Nephron (organoid): ENCODE results near the gene IGFBP3.

Experiments
- H3K27ac Mint-ChIP-seq, 3 experiments: 2 replicates each; pipeline ENCODE4 v1.8.0; 2020; ENCODE audit warnings: mixed read lengths in 3 of 3, mild to moderate bottlenecking in 2 of 3, moderate library complexity in 1 of 3
- H3K27me3 Mint-ChIP-seq: 2 replicates; pipeline ENCODE4 v1.8.0; 2021; ENCODE audit warnings: low read depth, mild to moderate bottlenecking, moderate library complexity, mixed read lengths
- H3K36me3 Mint-ChIP-seq: 2 replicates; pipeline ENCODE4 v1.8.0; 2020; ENCODE audit warnings: low read depth, mixed read lengths
- H3K4me1 Mint-ChIP-seq: 2 replicates; pipeline ENCODE4 v1.8.0; 2020; ENCODE audit warnings: mixed read lengths
- H3K4me3 Mint-ChIP-seq, 3 experiments: 2 replicates each; pipeline ENCODE4 v1.8.0; 2020; ENCODE audit warnings: mild to moderate bottlenecking in 3 of 3, mixed read lengths in 3 of 3, moderate library complexity in 2 of 3
- H3K9me3 Mint-ChIP-seq: 2 replicates; pipeline ENCODE4 v1.8.0; 2020; ENCODE audit warnings: mixed read lengths
- TF ChIP-seq, protein P1 (sequence below), 3 experiments: fragments of 200-600 bp; sonication (generic); IDR thresholded peaks; one replicate each; pipeline ENCODE4 v1.5.0; 2021; ENCODE audit warnings: antibody characterized with exemption in 3 of 3; ENCODE audit not compliant: unreplicated experiment in 3 of 3

The IGFBP3 gene

DNA sequence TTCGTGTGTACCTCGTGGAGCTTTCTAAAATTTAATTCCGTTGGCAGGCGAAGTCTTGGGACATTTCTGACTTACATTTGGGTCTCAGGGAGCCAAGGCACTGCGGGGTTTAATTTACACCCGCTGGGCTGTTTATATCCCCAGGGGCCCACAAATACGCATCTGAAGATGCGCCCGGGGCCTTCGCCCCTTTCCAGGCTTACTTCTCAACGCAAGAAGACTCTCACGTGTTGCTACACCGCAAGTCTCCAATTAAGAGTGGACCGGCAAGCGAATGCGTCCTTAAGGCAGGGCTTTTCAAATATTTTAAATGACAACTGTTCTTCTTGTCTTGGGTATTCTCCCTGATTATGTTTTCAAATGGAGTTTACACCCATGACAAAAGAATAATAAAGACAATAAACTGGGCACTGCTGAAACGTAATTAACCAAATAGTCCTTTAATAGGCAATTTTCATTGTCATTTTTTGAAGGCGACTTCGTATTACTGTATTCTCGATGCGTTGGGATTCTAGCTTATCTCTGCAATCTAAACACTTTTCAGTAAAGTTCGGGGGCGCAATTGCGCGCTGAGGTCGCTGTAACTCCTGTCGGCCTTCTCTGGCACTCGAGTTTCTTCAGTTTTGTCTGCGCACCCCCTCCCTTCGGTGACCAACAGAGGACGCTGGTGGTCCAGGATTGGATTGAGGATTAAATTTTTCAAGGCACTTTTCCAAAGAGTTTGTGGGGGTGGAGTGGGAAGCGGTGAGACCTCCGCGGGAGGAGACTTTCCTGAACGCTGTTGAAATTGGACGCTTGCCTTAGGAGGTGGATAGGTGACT, 837 bp upstream of the IGFBP3 start:
- Mint-ChIP-seq H3K36me3 (peaks cover 6% of the 10 kb centered on the region), H3K4me3 (peak overlapping the region; percentile 81 to 85 (median 83)), H3K4me1 (peaks cover 53% of the 10 kb centered on the region), H3K9me3 (no peaks in the 10 kb centered on the region), H3K27me3 (peaks cover 45% of the 10 kb centered on the region), H3K27ac (peak overlapping the region; percentile 25 to 80 (median 46))
- TF ChIP-seq, protein P1, sequence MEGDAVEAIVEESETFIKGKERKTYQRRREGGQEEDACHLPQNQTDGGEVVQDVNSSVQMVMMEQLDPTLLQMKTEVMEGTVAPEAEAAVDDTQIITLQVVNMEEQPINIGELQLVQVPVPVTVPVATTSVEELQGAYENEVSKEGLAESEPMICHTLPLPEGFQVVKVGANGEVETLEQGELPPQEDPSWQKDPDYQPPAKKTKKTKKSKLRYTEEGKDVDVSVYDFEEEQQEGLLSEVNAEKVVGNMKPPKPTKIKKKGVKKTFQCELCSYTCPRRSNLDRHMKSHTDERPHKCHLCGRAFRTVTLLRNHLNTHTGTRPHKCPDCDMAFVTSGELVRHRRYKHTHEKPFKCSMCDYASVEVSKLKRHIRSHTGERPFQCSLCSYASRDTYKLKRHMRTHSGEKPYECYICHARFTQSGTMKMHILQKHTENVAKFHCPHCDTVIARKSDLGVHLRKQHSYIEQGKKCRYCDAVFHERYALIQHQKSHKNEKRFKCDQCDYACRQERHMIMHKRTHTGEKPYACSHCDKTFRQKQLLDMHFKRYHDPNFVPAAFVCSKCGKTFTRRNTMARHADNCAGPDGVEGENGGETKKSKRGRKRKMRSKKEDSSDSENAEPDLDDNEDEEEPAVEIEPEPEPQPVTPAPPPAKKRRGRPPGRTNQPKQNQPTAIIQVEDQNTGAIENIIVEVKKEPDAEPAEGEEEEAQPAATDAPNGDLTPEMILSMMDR (IDR thresholded peaks at IDR 0.05; ENCODE audit: unreplicated experiment in 3 of 3) = peak; percentile 96 to 99 (median 97)

DNA sequence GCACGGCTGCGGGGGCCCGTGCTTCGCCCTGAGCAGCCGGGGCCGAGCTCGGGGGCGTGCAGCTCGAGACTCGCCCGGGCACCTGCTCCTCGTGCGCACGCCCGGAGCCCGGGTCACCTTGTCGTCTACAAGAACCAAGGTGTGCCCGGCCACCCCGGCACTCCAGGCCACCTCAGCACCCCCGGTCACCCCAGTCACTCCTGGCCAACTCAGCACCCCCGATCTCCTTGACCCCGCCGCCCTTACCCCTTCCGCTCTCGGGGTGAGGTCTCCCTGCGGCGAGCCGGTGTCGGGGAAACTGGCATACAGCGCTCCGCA, 268 bp upstream of the IGFBP3 start:
- TF ChIP-seq, protein P1 (IDR thresholded peaks at IDR 0.05; ENCODE audit: unreplicated experiment in 3 of 3) = no peak
- no peak overlapping the region for H3K27ac Mint-ChIP-seq
- H3K9me3 Mint-ChIP-seq = no peaks in the 10 kb centered on the region
- H3K4me3 Mint-ChIP-seq = peak overlapping the region; percentile 81 to 85 (median 83)
- peaks cover 53% of the 10 kb centered on the region for H3K4me1 Mint-ChIP-seq
- peaks cover 6% of the 10 kb centered on the region for H3K36me3 Mint-ChIP-seq
- H3K27me3 Mint-ChIP-seq = peaks cover 45% of the 10 kb centered on the region

DNA sequence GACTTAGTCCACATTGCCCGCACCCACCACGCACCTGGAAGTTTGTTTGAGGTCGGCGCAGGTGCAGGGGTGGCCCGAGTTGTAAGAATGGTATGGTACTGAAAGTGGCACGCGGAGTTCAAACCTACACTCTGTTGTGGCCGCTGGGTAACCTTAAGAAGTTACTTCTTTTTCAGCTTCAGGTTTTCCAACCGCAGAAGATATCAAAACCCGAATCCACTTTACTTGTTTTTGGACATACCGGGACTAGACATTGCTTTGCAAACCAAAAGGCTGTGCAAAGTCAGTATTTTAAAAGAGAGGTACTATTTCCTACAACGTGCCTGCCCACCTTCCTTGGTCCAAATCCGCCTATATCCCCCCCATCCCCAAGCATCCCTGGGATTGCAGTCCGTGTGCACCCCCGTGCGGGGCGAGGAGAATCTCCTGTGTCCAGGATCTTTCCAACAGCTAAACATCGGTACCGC, 1.0 kb downstream of the IGFBP3 start:
- Mint-ChIP-seq H3K36me3 (peaks cover 13% of the 10 kb centered on the region), H3K4me1 (peaks cover 53% of the 10 kb centered on the region), H3K9me3 (no peaks in the 10 kb centered on the region), H3K27ac (peak overlapping the region in 2 of 3 experiments; percentile 33 to 67), H3K27me3 (peaks cover 45% of the 10 kb centered on the region), H3K4me3 (peak overlapping the region; percentile 84 to 96 (median 95))
- TF ChIP-seq, protein P1 (IDR thresholded peaks at IDR 0.05; ENCODE audit: unreplicated experiment in 3 of 3) = no peak

DNA sequence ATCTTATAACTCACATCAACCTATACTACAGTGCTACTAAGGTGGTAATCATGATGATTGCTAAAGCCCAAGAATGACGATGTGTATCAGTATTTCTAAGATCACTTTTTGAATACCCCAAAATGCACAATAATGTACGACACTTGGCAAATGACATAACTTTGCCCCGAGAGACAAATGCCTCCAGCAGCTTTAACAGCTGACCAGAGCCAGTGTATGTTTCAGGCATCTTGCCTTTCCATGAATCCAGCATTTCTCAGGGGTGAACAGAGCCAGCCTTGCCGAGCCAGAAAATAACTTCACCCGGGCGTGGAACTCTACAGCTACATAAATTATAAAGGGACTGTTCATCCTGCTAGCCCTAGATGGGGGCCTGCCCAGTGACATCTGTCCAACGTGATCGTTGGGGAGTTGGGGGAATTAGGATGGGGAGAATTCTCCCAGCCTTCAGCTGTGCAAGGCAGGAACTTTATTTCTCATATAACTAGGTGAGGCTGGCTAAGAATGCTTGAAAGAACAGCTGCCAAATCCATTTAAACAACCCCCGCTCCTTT, 1.8 kb downstream of the IGFBP3 start:
- Mint-ChIP-seq H3K4me1 (peaks cover 53% of the 10 kb centered on the region), H3K9me3 (no peaks in the 10 kb centered on the region), H3K36me3 (peaks cover 17% of the 10 kb centered on the region), H3K27me3 (peaks cover 41% of the 10 kb centered on the region), H3K4me3 (peak overlapping the region; percentile 84 to 96 (median 95)), H3K27ac (peak overlapping the region in 2 of 3 experiments; percentile 22 to 67)
- TF ChIP-seq, protein P1 (IDR thresholded peaks at IDR 0.05; ENCODE audit: unreplicated experiment in 3 of 3) = no peak

- TF ChIP-seq, protein P1 (IDR thresholded peaks at IDR 0.05; ENCODE audit: unreplicated experiment in 3 of 3) = no peak
- H3K4me3 Mint-ChIP-seq = peak overlapping the region; percentile 64 to 96 (median 95)
- peaks cover 53% of the 10 kb centered on the region for H3K4me1 Mint-ChIP-seq
- H3K36me3 Mint-ChIP-seq = peaks cover 21% of the 10 kb centered on the region
- peaks cover 36% of the 10 kb centered on the region for H3K27me3 Mint-ChIP-seq
- no peaks in the 10 kb centered on the region for H3K9me3 Mint-ChIP-seq
- H3K27ac Mint-ChIP-seq = no peak overlapping the region
Measured at GRCh38 chr7:45918556-45918955, 2.5 kb downstream of the IGFBP3 start.
